ENCODE measurements around the gene GRIK2.

DNA sequence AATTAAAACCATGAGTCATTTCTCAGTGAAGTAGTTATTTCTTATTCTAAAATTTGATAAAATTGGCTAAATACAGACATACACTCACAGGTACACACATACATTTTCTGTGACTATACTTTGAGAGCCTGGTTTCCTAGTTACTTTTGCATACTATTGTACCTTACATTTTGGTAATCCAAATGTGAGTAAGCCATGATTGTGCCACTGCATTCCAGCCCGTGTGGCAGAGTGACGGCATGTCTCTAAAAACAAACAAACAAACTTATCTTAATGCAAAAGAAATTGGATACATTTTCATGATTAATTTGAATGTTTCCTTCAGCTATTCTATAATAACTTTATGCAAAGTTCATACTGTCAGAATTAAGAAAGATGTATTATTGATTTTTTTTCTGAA, 628.8 kb downstream of the GRIK2 start:
- TF ChIP-seq RAD21 (IDR thresholded peaks at IDR 0.05; ENCODE audit: low read length), result no peak
- TF ChIP-seq POLR2A (IDR thresholded peaks at IDR 0.05; ENCODE audit: low read depth, low read length), result no peak

Data from IMR-90 (cell line).